Mesothelial cell of epicardium (in vitro differentiated cells): ENCODE measurements around the gene FIGN. TPM values are rescaled to one million over a fixed set of nuclear protein-coding genes. Genes with fewer than 3 reads are reported as not detected.

Experiments used
- DNase-seq, 2 experiments: peaks; one replicate each; pipeline ENCODE4 v3.0.0; 2021; ENCODE audit warnings: low spot score in 2 of 2; ENCODE audit not compliant: unreplicated experiment in 2 of 2
- H3K27ac Mint-ChIP-seq: 2 replicates; pipeline ENCODE4 v1.8.0; 2021; ENCODE audit warnings: mixed read lengths
- H3K27me3 Mint-ChIP-seq: 2 replicates; pipeline ENCODE4 v1.8.0; 2021; ENCODE audit warnings: low read depth, mixed read lengths
- H3K36me3 Mint-ChIP-seq: 2 replicates; pipeline ENCODE4 v1.8.0; 2021; ENCODE audit warnings: mixed read lengths
- H3K4me1 Mint-ChIP-seq: 2 replicates; pipeline ENCODE4 v1.8.0; 2021; ENCODE audit warnings: mixed read lengths
- H3K4me3 Mint-ChIP-seq: 2 replicates; pipeline ENCODE4 v1.8.0; 2021; ENCODE audit warnings: mild to moderate bottlenecking, moderate library complexity, mixed read lengths
- H3K9me3 Mint-ChIP-seq: 2 replicates; pipeline ENCODE4 v1.8.0; 2021; ENCODE audit warnings: mixed read lengths
- total RNA-seq: library from RNA; stranded (reverse); gene quantifications from 3 replicates; pipeline ENCODE4 v1.2.1, GENCODE V29; 2021
- TF ChIP-seq, protein P1 (sequence below): fragments of 200-600 bp; sonication (generic); IDR thresholded peaks from one replicate; pipeline ENCODE4 v1.5.0; 2021; ENCODE audit warnings: antibody characterized with exemption; ENCODE audit not compliant: unreplicated experiment

Gene FIGN
- total RNA-seq, 1 donor from 2014 or later, result 11.5 TPM

DNA sequence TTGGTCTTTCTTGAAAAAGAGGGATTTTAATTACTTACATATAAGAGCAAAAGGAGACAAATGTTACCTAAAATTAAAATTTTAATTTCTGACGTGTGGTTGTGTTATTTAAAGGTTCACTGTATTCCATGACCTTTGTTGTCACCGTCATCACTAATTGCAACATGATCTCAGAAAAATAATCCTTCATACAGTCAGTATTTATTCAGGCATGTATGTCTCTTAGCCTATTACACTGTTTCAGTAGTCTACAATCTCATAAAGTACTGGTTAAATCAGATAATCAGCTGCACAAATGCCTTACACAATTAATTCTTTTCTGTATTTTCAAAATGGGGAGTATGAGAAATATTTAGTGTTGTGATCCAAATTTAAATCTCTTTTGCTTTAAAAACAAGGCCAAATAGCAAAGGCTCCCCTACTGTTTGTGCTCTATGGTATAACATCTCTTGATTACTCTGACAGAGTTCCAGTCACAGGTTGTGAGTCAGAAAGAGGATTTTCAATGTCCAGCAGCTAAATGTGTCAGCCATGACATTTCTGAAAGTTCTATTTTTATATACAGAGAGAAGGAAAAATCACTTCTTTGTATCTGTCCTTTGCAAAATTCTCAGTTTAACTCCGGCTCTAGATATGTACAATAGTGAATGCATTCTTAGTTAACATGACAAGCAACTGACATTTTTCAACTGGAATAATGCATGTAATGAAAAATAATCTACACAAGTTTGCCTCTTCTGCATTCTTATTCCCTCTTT, 184.0 kb downstream of the FIGN start:
- Mint-ChIP-seq H3K36me3 (no peaks in the 10 kb centered on the region), H3K9me3 (no peaks in the 10 kb centered on the region), H3K4me1 (peaks cover 44% of the 10 kb centered on the region), H3K27me3 (no peaks in the 10 kb centered on the region), H3K4me3 (no peak overlapping the region), H3K27ac (no peak overlapping the region)
- DNase-seq, result no peak
- TF ChIP-seq, protein P1, sequence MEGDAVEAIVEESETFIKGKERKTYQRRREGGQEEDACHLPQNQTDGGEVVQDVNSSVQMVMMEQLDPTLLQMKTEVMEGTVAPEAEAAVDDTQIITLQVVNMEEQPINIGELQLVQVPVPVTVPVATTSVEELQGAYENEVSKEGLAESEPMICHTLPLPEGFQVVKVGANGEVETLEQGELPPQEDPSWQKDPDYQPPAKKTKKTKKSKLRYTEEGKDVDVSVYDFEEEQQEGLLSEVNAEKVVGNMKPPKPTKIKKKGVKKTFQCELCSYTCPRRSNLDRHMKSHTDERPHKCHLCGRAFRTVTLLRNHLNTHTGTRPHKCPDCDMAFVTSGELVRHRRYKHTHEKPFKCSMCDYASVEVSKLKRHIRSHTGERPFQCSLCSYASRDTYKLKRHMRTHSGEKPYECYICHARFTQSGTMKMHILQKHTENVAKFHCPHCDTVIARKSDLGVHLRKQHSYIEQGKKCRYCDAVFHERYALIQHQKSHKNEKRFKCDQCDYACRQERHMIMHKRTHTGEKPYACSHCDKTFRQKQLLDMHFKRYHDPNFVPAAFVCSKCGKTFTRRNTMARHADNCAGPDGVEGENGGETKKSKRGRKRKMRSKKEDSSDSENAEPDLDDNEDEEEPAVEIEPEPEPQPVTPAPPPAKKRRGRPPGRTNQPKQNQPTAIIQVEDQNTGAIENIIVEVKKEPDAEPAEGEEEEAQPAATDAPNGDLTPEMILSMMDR, result no peak

DNA sequence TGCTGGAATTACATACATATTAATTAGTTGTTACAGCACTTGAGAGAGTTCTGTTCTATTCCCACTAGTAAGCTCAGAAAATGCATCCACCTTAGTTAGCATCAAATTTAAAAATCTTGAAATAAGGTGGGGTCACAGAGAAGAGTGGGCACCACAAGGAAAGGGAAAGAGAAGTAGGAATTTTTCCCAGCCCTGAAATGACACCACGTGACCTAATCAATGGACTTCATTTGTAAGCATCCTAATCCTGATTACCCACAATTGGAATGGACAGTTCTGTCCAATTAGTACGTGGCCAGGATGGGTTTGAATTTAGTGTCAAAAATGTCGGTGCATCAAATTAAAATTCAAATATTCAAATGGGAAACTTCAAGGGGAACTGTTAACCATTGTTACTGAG, 186.8 kb downstream of the FIGN start:
- Mint-ChIP-seq H3K27ac (no peak overlapping the region), H3K4me3 (no peak overlapping the region), H3K36me3 (no peaks in the 10 kb centered on the region), H3K4me1 (peaks cover 20% of the 10 kb centered on the region), H3K9me3 (no peaks in the 10 kb centered on the region), H3K27me3 (no peaks in the 10 kb centered on the region)
- TF ChIP-seq, protein P1, result no peak
- no peak for DNase-seq
